Fibroblast of the conjunctiva (primary cell): ENCODE measurements around the gene PGA4.

Source experiments
- DNase-seq: peaks from one replicate; pipeline ENCODE4 v3.0.0-alpha.2; 2010; ENCODE audit warnings: low read depth

The PGA4 gene

DNA sequence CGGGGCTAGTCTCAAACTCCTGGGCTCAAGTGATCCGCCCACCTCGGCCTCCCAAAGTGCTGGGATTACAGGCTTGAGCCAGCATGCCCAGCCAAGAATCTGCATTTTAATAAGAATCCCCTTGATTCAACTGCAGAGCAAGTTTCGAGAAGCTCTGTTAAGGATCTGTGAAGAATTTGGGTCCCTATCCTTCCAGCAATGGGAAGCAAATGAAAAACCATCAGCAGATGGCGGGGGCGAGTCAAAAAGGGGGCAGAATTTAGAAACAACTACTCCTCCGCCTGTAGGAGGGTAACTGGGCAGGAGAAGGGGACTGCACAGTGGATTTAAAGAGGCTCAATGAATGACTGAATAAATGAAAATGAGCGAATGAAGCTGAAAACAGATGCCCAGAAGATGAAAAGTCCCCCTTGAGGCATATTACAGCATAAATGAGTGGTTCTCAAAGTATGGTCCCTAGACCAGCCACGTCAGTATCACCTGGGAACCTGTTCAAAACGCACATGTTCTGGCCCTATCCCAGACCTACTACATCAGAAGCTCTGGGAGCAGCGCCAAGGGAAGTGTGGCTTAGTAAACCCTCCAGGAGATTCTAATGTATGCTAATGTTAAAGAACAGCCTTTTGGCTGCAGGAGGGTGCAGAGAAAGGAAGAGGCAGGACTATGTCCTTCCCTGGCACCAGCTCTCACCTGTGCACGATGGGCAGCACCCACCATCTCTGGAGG lies 58.0 kb downstream of the PGA4 start:
- DNase-seq, result no peak

DNA sequence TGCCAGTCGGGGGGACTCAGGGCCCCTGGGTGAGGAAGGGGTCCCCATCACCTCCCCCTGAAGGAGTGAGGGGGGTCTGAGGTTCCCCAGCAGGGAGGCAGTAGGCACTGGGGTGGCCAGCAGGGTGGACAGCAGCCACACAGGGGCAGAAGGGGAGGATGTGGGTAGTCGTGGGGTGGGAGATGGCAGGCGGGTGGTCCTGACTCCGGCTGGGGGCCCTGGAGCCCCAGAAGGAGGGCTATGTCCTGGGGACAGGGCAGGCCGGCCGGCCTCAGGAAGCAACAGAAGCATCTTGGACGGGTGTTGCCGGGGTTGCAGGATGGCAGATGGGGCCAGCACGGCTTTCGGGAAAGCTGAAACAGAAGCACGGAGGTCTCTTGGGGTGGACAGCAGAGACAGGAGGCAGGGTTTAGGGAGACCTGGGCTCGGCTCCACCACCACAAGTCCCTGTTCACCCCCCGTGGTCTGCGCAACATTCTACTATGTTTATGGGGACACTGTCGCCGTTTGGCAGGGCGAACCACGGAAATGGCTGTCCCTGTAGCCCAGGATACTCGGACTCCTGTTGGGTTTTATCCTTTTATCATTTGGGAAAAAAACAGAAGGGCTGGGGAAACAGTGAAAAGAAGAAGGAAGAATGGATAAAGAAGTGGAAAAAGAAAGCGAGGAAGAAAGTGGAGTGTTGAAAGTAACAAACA lies 58.9 kb downstream of the PGA4 start:
- no peak for DNase-seq
